ENCODE results near the gene CCN5. TPM values are rescaled to one million over a fixed set of nuclear protein-coding genes. Genes with fewer than 3 reads are reported as not detected.

The CCN5 gene
- total RNA-seq, 1 donor from 2014 or later: not detected

- no peak for DNase-seq (ENCODE audit: low read depth)
- TF ChIP-seq, protein P1, sequence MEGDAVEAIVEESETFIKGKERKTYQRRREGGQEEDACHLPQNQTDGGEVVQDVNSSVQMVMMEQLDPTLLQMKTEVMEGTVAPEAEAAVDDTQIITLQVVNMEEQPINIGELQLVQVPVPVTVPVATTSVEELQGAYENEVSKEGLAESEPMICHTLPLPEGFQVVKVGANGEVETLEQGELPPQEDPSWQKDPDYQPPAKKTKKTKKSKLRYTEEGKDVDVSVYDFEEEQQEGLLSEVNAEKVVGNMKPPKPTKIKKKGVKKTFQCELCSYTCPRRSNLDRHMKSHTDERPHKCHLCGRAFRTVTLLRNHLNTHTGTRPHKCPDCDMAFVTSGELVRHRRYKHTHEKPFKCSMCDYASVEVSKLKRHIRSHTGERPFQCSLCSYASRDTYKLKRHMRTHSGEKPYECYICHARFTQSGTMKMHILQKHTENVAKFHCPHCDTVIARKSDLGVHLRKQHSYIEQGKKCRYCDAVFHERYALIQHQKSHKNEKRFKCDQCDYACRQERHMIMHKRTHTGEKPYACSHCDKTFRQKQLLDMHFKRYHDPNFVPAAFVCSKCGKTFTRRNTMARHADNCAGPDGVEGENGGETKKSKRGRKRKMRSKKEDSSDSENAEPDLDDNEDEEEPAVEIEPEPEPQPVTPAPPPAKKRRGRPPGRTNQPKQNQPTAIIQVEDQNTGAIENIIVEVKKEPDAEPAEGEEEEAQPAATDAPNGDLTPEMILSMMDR (conservative IDR thresholded peaks at IDR 0.05; ENCODE audit: low read depth, low read length): no peak
- H3K4me3 ChIP-seq (ENCODE audit: low read depth, low read length): no peak overlapping the region
Measured at GRCh38 chr20:44702776-44703175, 12.4 kb upstream of the CCN5 start.

DNA sequence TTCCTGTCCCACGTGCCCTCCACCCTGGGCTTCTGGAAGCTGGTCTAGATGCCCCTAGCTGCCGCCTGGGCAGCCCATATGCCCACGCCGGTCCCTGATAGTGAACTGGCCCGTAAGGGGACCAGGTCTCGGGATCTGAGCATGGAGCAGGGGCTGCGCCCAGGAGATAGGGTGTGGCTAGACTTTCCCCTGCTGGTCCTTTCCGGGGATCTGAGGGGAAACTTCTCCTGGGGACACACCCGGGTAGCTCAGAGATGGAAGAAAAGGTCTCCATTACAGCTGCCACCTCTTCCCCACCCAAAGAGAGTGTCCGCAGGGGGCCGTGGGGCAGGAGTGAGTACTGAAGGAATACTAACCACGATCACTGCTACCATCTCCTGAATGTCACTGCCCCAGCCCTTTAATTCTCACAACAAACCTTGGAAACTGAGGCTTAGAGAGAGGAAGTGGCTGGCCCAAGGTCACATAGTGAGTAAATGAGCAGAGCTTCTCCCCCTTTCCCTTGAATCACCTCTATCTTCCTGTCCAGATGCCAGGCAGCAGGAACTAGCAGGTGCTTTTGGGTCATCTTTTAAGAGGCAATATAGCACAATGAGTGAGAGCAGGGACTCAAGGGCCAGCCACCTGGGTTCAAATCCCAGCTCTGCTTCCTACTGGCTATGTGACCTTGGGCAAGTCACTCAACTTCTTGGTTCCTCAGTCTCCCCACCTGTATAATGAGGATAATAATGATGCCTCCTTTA lies 11.8 kb upstream of the CCN5 start:
- DNase-seq (ENCODE audit: low read depth): no peak
- no peak overlapping the region for H3K4me3 ChIP-seq (ENCODE audit: low read depth, low read length)
- TF ChIP-seq, protein P1 (conservative IDR thresholded peaks at IDR 0.05; ENCODE audit: low read depth, low read length): no peak

GRCh38 chr20:44703956-44704488 lies 11.1 kb upstream of the CCN5 start:
- TF ChIP-seq, protein P1 (conservative IDR thresholded peaks at IDR 0.05; ENCODE audit: low read depth, low read length): no peak
- no peak overlapping the region for H3K4me3 ChIP-seq (ENCODE audit: low read depth, low read length)
- DNase-seq (ENCODE audit: low read depth): no peak

- DNase-seq (ENCODE audit: low read depth): no peak
- TF ChIP-seq, protein P1 (conservative IDR thresholded peaks at IDR 0.05; ENCODE audit: low read depth, low read length): no peak
- no peak overlapping the region for H3K4me3 ChIP-seq (ENCODE audit: low read depth, low read length)
Measured at GRCh38 chr20:44704551-44704971, 10.6 kb upstream of the CCN5 start.

DNA sequence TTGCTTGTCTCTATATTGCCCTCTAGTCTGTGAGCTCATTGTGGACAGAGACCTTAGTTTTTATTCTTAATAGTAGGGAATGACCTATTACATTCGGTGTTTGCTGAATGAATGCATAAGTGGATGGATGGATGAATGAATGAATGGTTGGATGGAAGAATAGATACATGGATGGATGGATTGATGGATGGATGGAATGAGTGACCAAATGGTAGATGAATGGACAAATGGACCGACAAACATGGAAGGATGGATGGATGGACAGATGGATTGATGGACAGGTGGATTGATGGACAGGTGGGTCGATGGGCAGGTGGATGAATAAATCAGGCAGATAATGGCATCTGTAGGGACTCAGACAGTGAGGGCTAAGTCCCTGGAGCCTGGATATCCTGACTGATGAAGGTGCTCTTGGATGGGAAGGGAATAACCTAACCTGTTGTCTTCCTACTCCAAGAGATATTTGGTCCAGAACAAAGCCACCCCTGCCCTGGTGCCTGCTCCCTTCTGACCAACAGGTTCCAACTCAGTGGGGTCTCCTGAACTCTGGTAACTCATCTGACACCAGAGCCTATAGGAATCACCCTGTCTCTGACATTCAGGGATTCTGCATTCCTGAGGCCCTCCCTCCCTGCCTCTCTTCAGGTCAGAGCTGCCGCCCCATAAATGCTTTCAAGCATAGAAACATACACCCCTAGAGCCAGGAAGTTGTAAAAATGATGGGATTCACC lies 9.6 kb upstream of the CCN5 start:
- H3K4me3 ChIP-seq (ENCODE audit: low read depth, low read length): no peak overlapping the region
- no peak for DNase-seq (ENCODE audit: low read depth)
- TF ChIP-seq, protein P1 (conservative IDR thresholded peaks at IDR 0.05; ENCODE audit: low read depth, low read length): no peak

DNA sequence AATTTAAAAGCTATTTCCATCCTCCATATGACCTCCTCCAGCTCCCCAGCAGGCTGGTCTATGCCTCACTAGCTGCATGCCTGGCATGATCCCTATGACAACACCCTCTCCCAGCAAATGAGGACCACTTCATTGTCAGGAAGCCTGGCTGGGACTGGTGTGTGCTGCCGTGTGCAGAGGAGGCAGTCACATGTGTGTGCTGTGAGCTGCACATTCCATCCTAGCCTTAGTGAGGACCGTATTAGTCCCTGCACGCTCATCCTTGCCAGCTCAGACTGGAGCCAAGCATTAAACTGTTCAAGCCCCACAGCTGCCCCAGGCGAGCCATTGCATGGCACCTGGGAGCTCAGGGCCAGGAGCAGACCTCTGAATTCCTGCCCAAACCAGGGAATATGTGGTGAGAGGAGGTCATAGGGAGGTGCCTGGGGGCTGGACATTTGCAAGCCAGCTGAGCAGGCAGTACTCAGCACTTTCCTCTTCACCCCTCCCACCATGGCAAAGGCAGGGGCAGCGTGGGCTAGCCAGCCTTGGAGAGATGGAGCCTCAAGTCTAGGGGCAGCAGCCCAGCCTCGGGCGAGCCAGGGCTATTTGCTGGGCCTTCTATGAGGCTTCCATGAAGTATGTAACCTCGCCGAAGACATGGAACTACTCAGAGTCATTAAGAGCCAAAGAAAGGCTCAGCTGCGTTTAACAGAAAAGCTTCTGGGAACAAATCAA lies 8.7 kb upstream of the CCN5 start:
- TF ChIP-seq, protein P1 (conservative IDR thresholded peaks at IDR 0.05; ENCODE audit: low read depth, low read length): no peak
- H3K4me3 ChIP-seq (ENCODE audit: low read depth, low read length): no peak overlapping the region
- no peak for DNase-seq (ENCODE audit: low read depth)
